Effector memory CD4-positive, alpha-beta T cell (primary cell): ENCODE measurements around the gene MSRB1.

Experiments
- DNase-seq, 3 donors: peaks; one replicate each; pipeline ENCODE4 v3.0.0-alpha.2; 2020
- H3K27ac ChIP-seq: 2 replicates; pipeline ENCODE4 v1.7.0; 2013; ENCODE audit warnings: mild to moderate bottlenecking, low read length, moderate library complexity; ENCODE audit not compliant: insufficient read depth, poor library complexity, severe bottlenecking
- H3K27me3 ChIP-seq: replicated peaks from 2 replicates; pipeline ENCODE4 v1.7.0; 2013; ENCODE audit warnings: mild to moderate bottlenecking, low read length; ENCODE audit not compliant: insufficient read depth, control insufficient read depth, poor library complexity, severe bottlenecking
- H3K36me3 ChIP-seq: 2 replicates; pipeline ENCODE4 v1.7.0; 2013; ENCODE audit warnings: mild to moderate bottlenecking, low read length, moderate library complexity; ENCODE audit not compliant: control insufficient read depth, insufficient read depth
- H3K4me1 ChIP-seq: 2 replicates; pipeline ENCODE4 v1.7.0; 2013; ENCODE audit warnings: low read length, mild to moderate bottlenecking; ENCODE audit not compliant: control insufficient read depth, insufficient read depth, poor library complexity, severe bottlenecking
- H3K4me3 ChIP-seq: 2 replicates; pipeline ENCODE4 v1.7.0; 2013; ENCODE audit warnings: low read length, low read depth, mild to moderate bottlenecking; ENCODE audit not compliant: insufficient read depth, poor library complexity, severe bottlenecking
- H3K9me3 ChIP-seq: 2 replicates; pipeline ENCODE4 v1.7.0; 2013; ENCODE audit warnings: mild to moderate bottlenecking, low read length, moderate library complexity; ENCODE audit not compliant: control insufficient read depth

The MSRB1 gene

DNA sequence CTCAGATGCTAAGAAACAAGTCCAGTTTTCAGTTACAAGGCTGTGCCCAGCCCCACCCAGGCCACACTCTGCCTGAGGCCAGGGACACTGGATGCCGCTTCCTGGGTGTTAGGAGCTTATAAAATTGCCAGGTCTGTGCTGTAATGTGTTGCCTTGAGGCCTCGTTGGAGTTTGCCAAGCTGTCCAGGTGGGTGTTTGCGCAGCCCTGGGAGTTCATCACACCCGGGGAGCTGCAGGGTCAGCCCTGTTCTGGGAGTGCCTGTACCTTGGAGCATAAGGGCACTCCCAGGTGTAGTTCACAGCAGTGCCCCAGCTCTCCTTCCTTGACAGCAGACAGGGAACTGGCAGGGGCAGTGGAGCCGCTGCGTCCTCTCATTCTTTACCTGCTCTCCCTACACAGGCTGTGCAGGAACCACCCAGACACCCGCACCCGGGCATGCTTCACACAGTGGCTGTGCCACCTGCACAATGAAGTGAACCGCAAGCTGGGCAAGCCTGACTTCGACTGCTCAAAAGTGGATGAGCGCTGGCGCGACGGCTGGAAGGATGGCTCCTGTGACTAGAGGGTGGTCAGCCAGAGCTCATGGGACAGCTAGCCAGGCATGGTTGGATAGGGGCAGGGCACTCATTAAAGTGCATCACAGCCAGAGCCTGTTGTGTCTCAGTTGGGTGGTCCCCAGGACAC, 42.6 kb upstream of the MSRB1 start:
- Histone ChIP-seq H3K4me3 (no peak overlapping the region), H3K27ac (no peak overlapping the region), H3K9me3 (no peaks in the 10 kb centered on the region), H3K27me3 (peaks cover 27% of the 10 kb centered on the region), H3K36me3 (peaks cover 17% of the 10 kb centered on the region), H3K4me1 (peaks cover 26% of the 10 kb centered on the region)
- no peak for DNase-seq

DNA sequence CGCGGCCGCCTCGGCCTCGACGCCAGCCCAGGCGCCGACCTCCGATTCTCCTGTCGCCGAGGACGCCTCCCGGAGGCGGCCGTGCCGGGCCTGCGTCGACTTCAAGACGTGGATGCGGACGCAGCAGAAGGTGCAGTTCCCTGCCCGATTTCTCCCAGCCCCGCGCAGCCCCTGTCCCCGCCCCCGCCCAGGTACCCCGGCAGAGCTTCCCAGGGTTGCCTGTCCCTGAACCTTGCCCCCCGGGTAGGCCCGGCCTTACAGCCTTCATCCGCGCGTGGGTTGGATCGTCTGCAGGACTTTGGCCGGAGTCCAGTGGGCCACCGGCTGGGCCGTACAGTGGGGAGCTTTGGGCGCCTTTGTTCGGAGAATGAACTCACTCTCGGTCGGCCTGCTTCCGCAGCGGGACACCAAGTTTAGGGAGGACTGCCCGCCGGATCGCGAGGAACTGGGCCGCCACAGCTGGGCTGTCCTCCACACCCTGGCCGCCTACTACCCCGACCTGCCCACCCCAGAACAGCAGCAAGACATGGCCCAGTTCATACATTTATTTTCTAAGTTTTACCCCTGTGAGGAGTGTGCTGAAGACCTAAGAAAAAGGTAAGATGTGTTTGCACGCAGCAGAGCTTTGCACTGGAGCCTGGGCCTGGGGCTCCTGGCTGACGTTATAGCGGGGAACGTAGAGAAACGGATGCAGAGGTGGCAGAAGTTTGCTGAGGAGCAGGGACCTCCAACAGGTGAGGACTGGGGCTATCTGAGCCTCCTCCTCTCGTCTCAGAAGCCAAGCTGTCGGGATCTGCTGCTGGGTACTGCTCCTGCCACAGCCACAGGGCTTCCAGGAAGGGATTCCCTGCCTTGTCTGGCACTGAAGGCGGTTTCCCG, 41.6 kb upstream of the MSRB1 start:
- Histone ChIP-seq H3K27ac (peak overlapping the region; percentile 57), H3K4me1 (peaks cover 20% of the 10 kb centered on the region), H3K4me3 (peak overlapping the region; percentile 76), H3K36me3 (peaks cover 17% of the 10 kb centered on the region), H3K27me3 (peaks cover 24% of the 10 kb centered on the region), H3K9me3 (no peaks in the 10 kb centered on the region)
- no peak for DNase-seq

DNA sequence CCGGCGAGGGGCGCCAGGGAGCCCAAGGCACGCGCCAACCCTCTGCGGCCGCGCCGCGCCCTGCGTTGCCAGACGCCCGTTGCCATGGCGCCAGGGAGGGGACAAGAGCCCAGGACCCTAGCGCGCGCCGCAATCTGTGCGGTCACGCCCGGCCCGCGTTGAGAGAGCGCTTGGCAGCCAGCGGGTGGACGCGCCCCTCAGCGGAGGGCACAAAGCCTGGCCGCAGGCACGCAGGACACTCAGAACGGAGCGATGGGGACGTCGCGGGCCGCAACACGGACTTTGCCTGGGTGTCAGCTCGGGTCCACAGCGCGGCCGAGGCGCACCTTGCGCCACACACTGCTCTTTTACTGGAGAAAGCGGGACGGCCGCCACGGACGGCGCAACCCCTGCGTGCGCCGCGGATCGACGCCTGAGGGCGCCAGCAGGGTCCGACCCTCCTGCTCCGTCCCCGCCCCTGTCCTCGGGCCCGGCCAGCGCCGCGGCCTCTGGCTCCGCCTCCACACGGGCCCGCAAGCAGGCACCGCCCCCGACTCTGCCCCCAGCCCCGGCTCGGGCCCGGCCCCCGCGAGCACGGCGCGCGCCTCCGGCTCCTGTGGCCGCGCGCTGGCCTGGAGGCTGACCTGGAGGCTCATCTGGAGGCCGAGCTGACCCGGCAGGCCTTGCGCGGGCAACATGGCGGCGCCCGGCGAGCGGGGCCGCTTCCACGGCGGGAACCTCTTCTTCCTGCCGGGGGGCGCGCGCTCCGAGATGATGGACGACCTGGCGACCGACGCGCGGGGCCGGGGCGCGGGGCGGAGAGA, 40.7 kb upstream of the MSRB1 start, which contains the start of gene GFER:
TSS of gene GFER (plus strand) at position 650 of the 803 bp plus-strand sequence. CDS start at position 676, 26 bp downstream.
- Histone ChIP-seq H3K4me1 (peaks cover 21% of the 10 kb centered on the region), H3K9me3 (no peaks in the 10 kb centered on the region), H3K4me3 (peak within 1 kb of the TSS; percentile 76), H3K27me3 (peaks cover 16% of the 10 kb centered on the region), H3K36me3 (peaks cover 18% of the 10 kb centered on the region), H3K27ac (peak within 1 kb of the TSS; percentile 57)
- DNase-seq, result peak; percentile 39 to 51 (median 42)

DNA sequence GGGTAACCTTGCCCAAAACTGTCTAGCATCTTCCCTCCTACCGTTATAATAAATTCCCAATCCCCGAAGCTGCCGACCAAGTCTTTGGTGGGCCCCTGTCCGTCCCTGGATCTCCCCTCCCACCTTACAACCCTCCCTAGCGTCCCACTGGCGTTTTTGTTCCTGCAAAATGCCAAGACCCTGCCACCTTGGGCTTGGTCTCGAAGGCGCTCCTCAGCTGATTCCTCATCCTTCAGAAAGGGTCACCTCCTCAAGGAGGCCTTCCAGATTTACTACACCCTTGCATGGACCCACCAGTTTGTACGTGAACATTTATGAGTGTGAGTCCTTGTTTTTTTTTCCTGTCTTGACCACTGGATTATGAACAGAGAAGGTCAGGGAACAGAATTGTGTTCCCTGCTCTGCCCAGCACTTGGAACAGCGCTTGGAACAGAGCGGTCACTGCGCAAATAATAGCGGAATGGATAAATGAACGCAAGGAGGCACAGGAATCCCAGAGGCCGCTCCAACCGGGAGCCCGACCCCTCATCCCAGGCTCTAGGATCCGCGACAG, 40.1 kb upstream of the MSRB1 start:
- no peak overlapping the region for H3K27ac ChIP-seq
- H3K4me3 ChIP-seq, result peak overlapping the region; percentile 76
- peaks cover 16% of the 10 kb centered on the region for H3K27me3 ChIP-seq
- H3K36me3 ChIP-seq, result peaks cover 25% of the 10 kb centered on the region
- no peak for DNase-seq
- H3K9me3 ChIP-seq, result no peaks in the 10 kb centered on the region
- peaks cover 21% of the 10 kb centered on the region for H3K4me1 ChIP-seq

DNA sequence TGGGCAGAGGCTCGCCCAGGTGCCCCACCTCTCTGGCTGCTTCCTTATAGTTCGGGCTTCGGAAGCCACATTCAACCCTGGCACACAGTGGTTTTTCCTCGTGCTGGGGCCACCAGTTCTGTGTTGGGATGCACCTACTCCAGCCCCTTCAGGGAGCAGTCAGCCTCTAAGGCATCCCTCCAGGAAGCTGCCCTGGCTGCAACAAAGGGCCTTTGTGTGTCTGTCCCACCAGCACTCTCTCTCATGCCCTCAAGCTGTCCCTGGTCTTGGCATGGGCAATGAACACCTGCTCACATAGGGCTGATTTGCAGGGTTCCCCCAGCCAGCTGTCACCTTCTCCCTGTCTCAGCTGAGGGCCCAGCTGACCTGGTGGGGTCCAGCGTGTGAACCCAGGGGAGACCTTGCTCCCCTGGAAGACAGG, 39.0 kb upstream of the MSRB1 start:
- peaks cover 21% of the 10 kb centered on the region for H3K4me1 ChIP-seq
- no peak for DNase-seq
- H3K27me3 ChIP-seq, result peaks cover 16% of the 10 kb centered on the region

DNA sequence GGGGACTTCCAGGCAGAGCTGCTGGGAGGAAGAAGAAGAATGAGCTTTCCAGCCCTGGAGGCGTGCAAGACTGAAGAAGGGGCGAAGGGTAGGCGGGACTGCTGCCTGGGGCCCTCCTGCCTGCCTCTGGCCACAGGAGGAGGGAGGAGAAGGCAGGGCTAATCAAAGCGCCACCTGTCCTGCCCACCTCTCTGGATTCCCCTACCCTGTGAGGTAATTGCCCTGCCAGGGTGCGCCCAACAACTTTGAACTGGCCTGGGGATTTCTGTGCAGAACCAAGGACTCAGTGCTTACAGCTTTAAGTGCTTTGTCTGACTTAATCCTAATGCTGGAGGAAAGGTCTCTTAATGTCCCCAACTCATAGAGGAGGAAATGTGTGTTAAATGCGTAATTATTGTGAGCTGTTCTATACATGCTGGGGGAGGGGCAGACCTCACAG, 38.4 kb upstream of the MSRB1 start, which contains the start of gene NOXO1:
TSS of gene NOXO1 (minus strand) at position 72 of the 439 bp plus-strand sequence. CDS start 290 bp downstream, outside the sequence.
- no peak within 1 kb of the TSS for H3K4me3 ChIP-seq
- H3K27ac ChIP-seq, result no peak within 1 kb of the TSS
- peaks cover 21% of the 10 kb centered on the region for H3K4me1 ChIP-seq
- H3K9me3 ChIP-seq, result no peaks in the 10 kb centered on the region
- peaks cover 36% of the 10 kb centered on the region for H3K36me3 ChIP-seq
- H3K27me3 ChIP-seq, result peaks cover 16% of the 10 kb centered on the region
- no peak for DNase-seq

More for the DNA sequence above, 39.0 kb upstream of the MSRB1 start:
- Histone ChIP-seq H3K27ac (no peak overlapping the region), H3K4me3 (no peak overlapping the region), H3K36me3 (peaks cover 35% of the 10 kb centered on the region), H3K9me3 (no peaks in the 10 kb centered on the region)

DNA sequence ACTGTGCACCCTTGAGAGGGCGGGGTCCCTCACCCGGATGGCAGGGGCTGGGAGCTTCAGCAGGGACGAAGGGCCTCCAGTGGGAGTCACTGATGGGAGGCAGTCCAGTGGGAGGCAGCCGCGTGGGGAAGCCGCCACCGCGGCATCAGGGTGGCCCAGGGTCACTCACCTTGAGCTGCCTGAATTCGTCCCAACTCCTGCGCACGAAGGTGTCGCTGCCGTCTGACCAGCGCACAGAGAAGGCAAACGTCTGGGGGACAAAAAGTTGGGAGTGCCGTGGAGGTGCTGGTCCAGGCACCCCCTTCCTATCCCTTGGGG, 37.7 kb upstream of the MSRB1 start:
- Histone ChIP-seq H3K9me3 (no peaks in the 10 kb centered on the region), H3K27me3 (peaks cover 16% of the 10 kb centered on the region), H3K27ac (no peak overlapping the region), H3K4me1 (peaks cover 21% of the 10 kb centered on the region), H3K4me3 (no peak overlapping the region), H3K36me3 (peaks cover 36% of the 10 kb centered on the region)
- DNase-seq, result no peak

DNA sequence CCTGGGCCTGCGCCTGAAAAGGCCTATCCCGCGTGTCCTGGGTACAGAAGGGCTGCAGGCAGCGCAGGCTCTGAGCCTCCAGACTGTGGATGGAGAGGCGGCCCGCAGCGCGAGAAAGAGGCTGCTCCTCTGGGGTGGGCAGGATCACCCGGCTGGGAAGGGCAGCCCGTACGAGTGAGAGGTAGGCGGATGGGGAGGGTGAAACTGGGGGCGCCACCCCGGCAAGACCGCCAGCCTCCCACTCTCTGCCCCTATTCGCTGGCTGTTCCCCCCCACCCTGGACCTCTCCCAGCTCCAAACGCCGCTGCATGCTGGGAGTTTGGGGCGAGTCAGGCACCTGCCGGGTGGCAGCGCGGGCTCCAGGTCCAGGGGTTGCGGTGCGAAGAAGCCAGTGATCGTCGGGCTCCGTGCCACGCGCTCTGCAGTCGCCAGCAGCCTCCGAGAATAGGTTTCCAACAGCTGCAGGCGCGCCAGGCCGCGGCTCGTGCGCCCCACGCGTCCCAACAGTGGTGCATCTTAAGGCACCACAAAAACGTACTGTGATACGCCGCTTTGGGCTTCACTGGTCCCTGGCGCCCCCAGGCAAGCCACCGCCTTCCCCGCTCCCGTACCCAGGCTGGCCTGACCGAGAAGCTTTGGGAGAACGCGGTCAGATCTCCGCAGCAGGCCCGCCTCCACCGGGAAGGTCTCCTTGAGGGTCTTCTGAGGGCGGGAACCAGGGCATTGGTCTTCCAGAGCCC, 37.2 kb upstream of the MSRB1 start:
- H3K4me1 ChIP-seq, result peaks cover 20% of the 10 kb centered on the region
- H3K36me3 ChIP-seq, result peaks cover 36% of the 10 kb centered on the region
- H3K9me3 ChIP-seq, result no peaks in the 10 kb centered on the region
- peaks cover 16% of the 10 kb centered on the region for H3K27me3 ChIP-seq
- DNase-seq, result no peak
- no peak overlapping the region for H3K27ac ChIP-seq
- H3K4me3 ChIP-seq, result no peak overlapping the region
